HFFc6 (cell line): ENCODE measurements around the gene ALG8. TPM values are rescaled to one million over a fixed set of nuclear protein-coding genes. Genes with fewer than 3 reads are reported as not detected.

Experiments used
- DNase-seq: peaks from one replicate; pipeline ENCODE4 v3.0.0-alpha.2; 2018
- H3K27ac Mint-ChIP-seq: 2 replicates; pipeline ENCODE4 v1.8.0; 2020; ENCODE audit warnings: mild to moderate bottlenecking, mixed read lengths
- H3K27me3 Mint-ChIP-seq: 2 replicates; pipeline ENCODE4 v1.8.0; 2021; ENCODE audit warnings: mild to moderate bottlenecking, moderate library complexity, mixed read lengths; ENCODE audit not compliant: insufficient read depth
- H3K36me3 Mint-ChIP-seq: 2 replicates; pipeline ENCODE4 v1.8.0; 2021; ENCODE audit warnings: low read depth, mixed read lengths
- H3K4me1 Mint-ChIP-seq: 2 replicates; pipeline ENCODE4 v1.8.0; 2020; ENCODE audit warnings: low read depth, mixed read lengths
- H3K4me3 Mint-ChIP-seq: 2 replicates; pipeline ENCODE4 v1.8.0; 2020; ENCODE audit warnings: mild to moderate bottlenecking, moderate library complexity, mixed read lengths
- H3K9me3 Mint-ChIP-seq: 2 replicates; pipeline ENCODE4 v1.8.0; 2020; ENCODE audit warnings: mild to moderate bottlenecking, mixed read lengths
- CTCF ChIP-seq: fragments of 200-600 bp; sonication (generic); IDR thresholded peaks from 2 replicates; pipeline ENCODE4 v1.5.0; 2021; ENCODE audit warnings: antibody characterized with exemption, mild to moderate bottlenecking
- total RNA-seq, 6 experiments: library from RNA; stranded (reverse); fragmentation: NEBNext Ultra II Directional; extraction: Animal tissue kit (Norgen Biotek cat#: 25700); gene quantifications; 2 replicates in 1 of 6; 3 replicates in 5 of 6; pipeline ENCODE4 v1.2.3, GENCODE V29; 2021

The ALG8 gene
- total RNA-seq, 6 experiments from 2014 or later = 62.0 to 84.0 (median 69.8) TPM

DNA sequence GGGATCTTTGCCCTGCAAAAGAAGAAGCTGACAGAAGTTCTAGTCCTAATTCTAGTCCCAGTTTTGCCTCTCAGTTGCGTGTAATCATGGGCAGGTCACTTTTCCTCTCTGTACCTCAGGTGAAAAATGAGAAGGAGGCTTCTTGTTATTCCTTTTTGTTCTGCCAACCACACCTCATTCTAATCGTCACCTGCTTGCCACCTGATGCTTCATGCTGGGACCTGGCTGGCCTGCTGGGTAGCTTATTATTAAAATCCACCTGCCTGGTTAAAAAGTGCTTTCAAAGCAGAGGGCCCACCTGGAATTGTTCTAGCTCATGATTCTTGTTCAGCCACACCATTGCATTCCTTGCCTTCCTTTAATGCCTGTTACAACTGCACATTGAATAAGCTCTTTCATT lies 8.4 kb upstream of the ALG8 start:
- TF ChIP-seq CTCF = no peak
- Mint-ChIP-seq H3K36me3 (no peaks in the 10 kb centered on the region; the same call in 1 of the 2 replicates), H3K4me3 (no peak overlapping the region), H3K9me3 (no peaks in the 10 kb centered on the region), H3K27ac (no peak overlapping the region), H3K27me3 (peaks cover 1% of the 10 kb centered on the region), H3K4me1 (peaks cover 18% of the 10 kb centered on the region)
- no peak for DNase-seq

DNA sequence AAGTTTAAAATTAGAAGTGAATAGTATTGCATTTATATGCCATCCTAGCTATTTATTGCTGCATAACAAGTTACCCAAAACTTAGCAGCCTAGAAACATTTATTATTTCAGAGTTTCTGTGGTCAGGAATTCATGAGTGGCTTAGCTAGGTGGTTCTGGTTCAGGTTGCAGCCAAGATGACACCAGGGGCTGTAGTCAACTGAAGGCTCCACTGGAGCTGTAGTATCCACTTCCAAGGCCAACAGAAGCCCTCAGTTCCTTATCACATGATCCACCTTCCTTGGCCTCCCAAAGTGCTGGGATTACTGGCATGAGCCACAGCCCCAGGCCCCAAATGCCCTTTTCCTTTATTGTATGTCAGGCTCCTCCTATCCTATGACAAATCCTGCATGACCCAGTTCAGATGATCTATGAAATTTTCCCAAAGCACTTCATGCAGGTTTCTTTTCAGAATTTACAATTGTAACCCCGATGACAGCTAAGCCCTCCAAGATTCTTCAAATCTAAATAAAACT lies 6.1 kb upstream of the ALG8 start:
- Mint-ChIP-seq H3K27me3 (peaks cover under 1% of the 10 kb centered on the region), H3K4me3 (no peak overlapping the region), H3K9me3 (no peaks in the 10 kb centered on the region), H3K4me1 (peaks cover 21% of the 10 kb centered on the region), H3K27ac (no peak overlapping the region), H3K36me3 (no peaks in the 10 kb centered on the region; the same call in none of the 2 replicates)
- TF ChIP-seq CTCF = no peak
- DNase-seq = no peak

DNA sequence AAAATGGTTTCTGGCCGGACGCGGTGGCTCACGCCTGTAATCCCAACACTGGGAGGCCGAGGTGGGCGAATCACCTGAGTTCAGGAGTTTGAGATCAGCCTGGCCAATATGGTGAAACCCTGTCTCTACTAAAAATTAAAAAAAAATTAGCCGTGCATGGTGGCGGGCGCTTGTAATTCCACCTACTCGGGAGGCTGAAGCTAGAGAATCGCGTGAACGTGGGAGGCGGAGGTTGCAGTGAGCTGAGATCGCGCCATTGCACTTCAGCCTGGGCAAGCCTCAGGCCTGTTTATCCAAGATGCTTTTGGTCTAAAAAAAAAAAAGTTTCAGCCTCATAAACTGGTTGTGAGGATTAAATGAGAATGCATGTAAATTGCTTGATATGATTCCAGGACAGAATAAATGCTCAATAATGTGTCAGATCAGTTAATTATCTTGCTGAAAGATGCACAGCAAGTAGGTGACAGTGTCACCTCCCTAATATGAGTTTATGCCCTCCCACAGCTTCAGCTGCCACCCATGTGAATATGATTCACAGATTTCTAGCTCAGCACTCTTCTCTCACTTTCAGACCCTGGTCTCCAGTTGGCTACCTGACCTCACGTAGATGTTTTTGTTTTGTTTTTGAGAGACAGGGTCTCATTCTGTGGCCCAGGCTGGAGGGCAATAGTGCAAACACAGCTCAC lies 1.1 kb upstream of the ALG8 start:
- peaks cover 37% of the 10 kb centered on the region for H3K4me1 Mint-ChIP-seq
- H3K36me3 Mint-ChIP-seq = peaks cover 25% of the 10 kb centered on the region

GRCh38 chr11:78138694-78139421 lies 568 bp downstream of the ALG8 start:
- Mint-ChIP-seq H3K27ac (peak overlapping the region; percentile 97), H3K4me3 (peak overlapping the region; percentile 99), H3K9me3 (no peaks in the 10 kb centered on the region), H3K36me3 (peaks cover 31% of the 10 kb centered on the region), H3K4me1 (peaks cover 43% of the 10 kb centered on the region), H3K27me3 (peaks cover 1% of the 10 kb centered on the region; the same call in 1 of the 2 replicates)
- DNase-seq = peak; percentile 39
- no peak; the same call in 1 of the 2 replicates for TF ChIP-seq CTCF

More for the DNA sequence above, 1.1 kb upstream of the ALG8 start:
- H3K9me3 Mint-ChIP-seq = no peaks in the 10 kb centered on the region
- peaks cover 1% of the 10 kb centered on the region; the same call in 1 of the 2 replicates for H3K27me3 Mint-ChIP-seq
- TF ChIP-seq CTCF = no peak
- H3K27ac Mint-ChIP-seq = no peak overlapping the region
- peak overlapping the region; percentile 99 for H3K4me3 Mint-ChIP-seq
- DNase-seq = no peak

- no peak for TF ChIP-seq CTCF
- DNase-seq = peak; percentile 22
- Mint-ChIP-seq H3K9me3 (no peaks in the 10 kb centered on the region), H3K27ac (peak overlapping the region; percentile 97), H3K4me3 (peak overlapping the region; percentile 99), H3K4me1 (peaks cover 43% of the 10 kb centered on the region), H3K36me3 (peaks cover 31% of the 10 kb centered on the region), H3K27me3 (peaks cover 1% of the 10 kb centered on the region; the same call in 1 of the 2 replicates)
Observed at GRCh38 chr11:78138291-78138690, 1.1 kb downstream of the ALG8 start.
